ENCODE measurements around the gene FDX1. TPM values are rescaled to one million over a fixed set of nuclear protein-coding genes. Genes with fewer than 3 reads are reported as not detected.

Gene FDX1
- total RNA-seq, 1 donor from 2014 or later: 9.7 TPM

- peaks cover 9% of the 10 kb centered on the region for H3K4me1 Mint-ChIP-seq
- peaks cover 3% of the 10 kb centered on the region for H3K9me3 Mint-ChIP-seq
- peaks cover 2% of the 10 kb centered on the region for H3K36me3 Mint-ChIP-seq (ENCODE audit: low read depth)
- no peak for TF ChIP-seq CTCF (conservative IDR thresholded peaks at IDR 0.05)
- H3K27ac Mint-ChIP-seq (ENCODE audit: unreplicated experiment): no peak overlapping the region
- no peaks in the 10 kb centered on the region for H3K27me3 Mint-ChIP-seq (ENCODE audit: low read depth)
- H3K4me3 Mint-ChIP-seq: peak overlapping the region; percentile 5
- no peak for DNase-seq (ENCODE audit: low read depth, low spot score)
Observed at GRCh38 chr11:110424775-110425444, 4.8 kb upstream of the FDX1 start.

GRCh38 chr11:110425751-110426545 lies 3.8 kb upstream of the FDX1 start:
- no peaks in the 10 kb centered on the region for H3K27me3 Mint-ChIP-seq (ENCODE audit: low read depth)
- H3K36me3 Mint-ChIP-seq (ENCODE audit: low read depth): no peaks in the 10 kb centered on the region
- H3K4me3 Mint-ChIP-seq: no peak overlapping the region
- H3K9me3 Mint-ChIP-seq: no peaks in the 10 kb centered on the region
- DNase-seq (ENCODE audit: low read depth, low spot score): no peak
- TF ChIP-seq CTCF (conservative IDR thresholded peaks at IDR 0.05): no peak
- H3K4me1 Mint-ChIP-seq: peaks cover 14% of the 10 kb centered on the region
- H3K27ac Mint-ChIP-seq (ENCODE audit: unreplicated experiment): no peak overlapping the region

GRCh38 chr11:110428040-110428439 lies 1.7 kb upstream of the FDX1 start:
- no peaks in the 10 kb centered on the region for H3K9me3 Mint-ChIP-seq
- no peak overlapping the region for H3K27ac Mint-ChIP-seq (ENCODE audit: unreplicated experiment)
- H3K4me1 Mint-ChIP-seq: peaks cover 32% of the 10 kb centered on the region
- H3K36me3 Mint-ChIP-seq (ENCODE audit: low read depth): no peaks in the 10 kb centered on the region
- no peak for TF ChIP-seq CTCF (conservative IDR thresholded peaks at IDR 0.05)
- DNase-seq (ENCODE audit: low read depth, low spot score): no peak
- H3K27me3 Mint-ChIP-seq (ENCODE audit: low read depth): no peaks in the 10 kb centered on the region
- H3K4me3 Mint-ChIP-seq: peak overlapping the region; percentile 48

DNA sequence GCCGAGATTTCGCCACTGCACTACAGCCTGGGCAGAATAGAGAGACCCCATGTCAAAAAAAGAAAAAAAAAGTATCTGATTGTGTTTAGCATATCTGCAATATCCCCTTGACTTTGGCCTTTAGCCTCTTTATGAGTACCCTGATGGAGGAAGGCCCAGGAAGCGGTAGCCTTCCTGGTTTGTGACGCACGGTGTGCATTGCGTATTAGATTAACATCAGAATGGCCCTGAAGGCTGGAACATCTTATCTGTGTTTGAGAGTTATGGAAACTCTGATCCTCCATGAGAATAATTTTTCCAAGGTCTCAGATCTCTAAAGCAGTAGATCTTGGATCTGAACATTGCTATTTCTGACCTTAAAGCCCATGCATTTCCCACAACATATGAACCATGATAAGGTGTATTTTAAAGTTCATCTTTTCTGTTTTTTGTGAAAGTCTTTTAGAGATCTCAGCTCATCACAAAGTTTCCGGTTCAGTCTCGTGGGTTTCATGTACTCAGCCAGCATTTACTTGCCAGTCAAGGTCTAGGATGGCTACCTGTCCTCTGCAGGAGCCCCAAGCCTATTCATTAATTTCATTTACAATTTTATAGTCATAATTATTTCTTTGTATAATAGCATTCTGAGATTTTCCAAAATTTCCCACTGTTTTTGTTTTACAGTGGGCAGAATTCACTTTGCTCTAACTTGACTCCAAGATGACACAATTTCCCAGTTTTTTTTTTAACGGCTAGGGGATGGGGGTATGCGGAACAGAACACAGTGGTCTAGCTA lies 605 bp upstream of the FDX1 start:
- Mint-ChIP-seq H3K4me3 (peak overlapping the region; percentile 90), H3K9me3 (no peaks in the 10 kb centered on the region), H3K27ac (ENCODE audit: unreplicated experiment) (no peak overlapping the region), H3K4me1 (peaks cover 42% of the 10 kb centered on the region), H3K36me3 (ENCODE audit: low read depth) (no peaks in the 10 kb centered on the region), H3K27me3 (ENCODE audit: low read depth) (no peaks in the 10 kb centered on the region)
- no peak for TF ChIP-seq CTCF (conservative IDR thresholded peaks at IDR 0.05)
- DNase-seq (ENCODE audit: low read depth, low spot score): no peak

DNA sequence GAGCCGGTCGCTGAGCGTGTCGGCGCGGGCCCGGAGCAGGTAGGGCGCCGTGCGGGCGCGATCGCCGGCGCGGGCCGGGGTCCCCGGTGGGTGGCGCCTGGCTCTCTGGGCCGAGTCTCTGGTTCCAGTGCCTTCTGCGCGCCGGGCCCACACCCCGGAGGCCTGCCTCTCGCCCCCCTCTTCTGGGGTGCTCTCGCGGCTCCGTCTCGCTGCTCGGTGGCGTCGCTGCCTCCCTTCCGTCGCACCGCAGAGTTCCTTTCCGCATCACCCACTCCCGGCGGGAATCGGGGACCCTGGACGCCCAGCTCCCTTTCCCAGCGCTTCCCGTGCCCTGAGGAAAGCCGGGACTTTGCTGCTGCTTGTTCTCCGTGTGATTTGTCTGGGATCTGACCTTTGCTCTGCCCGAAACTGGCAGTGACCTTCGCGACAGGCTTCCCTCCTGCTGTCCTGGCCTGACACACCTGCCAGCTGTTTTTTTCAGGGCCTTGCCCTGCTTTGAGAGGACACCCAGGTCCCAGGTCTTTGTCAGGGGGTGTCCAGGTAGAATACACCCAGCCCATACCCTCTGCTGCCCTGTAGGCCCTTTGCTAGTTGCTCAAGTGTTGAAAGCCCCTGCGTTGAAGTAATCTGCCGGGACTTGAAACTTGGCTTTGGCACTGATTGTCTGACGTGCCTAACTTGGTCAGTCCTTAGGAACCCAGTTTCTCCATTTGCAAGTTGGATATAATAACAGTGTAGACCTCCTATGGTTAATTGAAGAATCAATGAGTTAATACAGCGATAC lies 711 bp downstream of the FDX1 start:
- DNase-seq (ENCODE audit: low read depth, low spot score): peak; percentile 7
- H3K4me1 Mint-ChIP-seq: peaks cover 42% of the 10 kb centered on the region
- TF ChIP-seq CTCF (conservative IDR thresholded peaks at IDR 0.05): peak; percentile 34
- peak overlapping the region; percentile 96 for H3K27ac Mint-ChIP-seq (ENCODE audit: unreplicated experiment)
- peak overlapping the region; percentile 98 for H3K4me3 Mint-ChIP-seq
- no peaks in the 10 kb centered on the region for H3K27me3 Mint-ChIP-seq (ENCODE audit: low read depth)
- no peaks in the 10 kb centered on the region for H3K9me3 Mint-ChIP-seq
- H3K36me3 Mint-ChIP-seq (ENCODE audit: low read depth): no peaks in the 10 kb centered on the region

All from neural crest cell (in vitro differentiated cells).